Measurements from ENCODE around the gene CHMP6. TPM values are rescaled to one million over a fixed set of nuclear protein-coding genes. Genes with fewer than 3 reads are reported as not detected.

Gene CHMP6
- total RNA-seq, 1 experiment from 2014 or later = 22.0 TPM

GRCh38 chr17:81039854-81040758 is 48.5 kb downstream of the CHMP6 start:
- Histone ChIP-seq H3K27me3 (ENCODE audit: insufficient read depth, low read length) (no peaks in the 10 kb centered on the region), H3K9me3 (ENCODE audit: control insufficient read depth in 1 of 2, insufficient read depth in 1 of 2, low read depth in 1 of 2, low read length in 2 of 2) (no peaks in the 10 kb centered on the region), H3K79me2 (ENCODE audit: insufficient read depth, low read length) (peaks cover 98% of the 10 kb centered on the region), H3K9me2 (ENCODE audit: insufficient read depth) (no peaks in the 10 kb centered on the region), H3K9ac (ENCODE audit: low read length) (peak overlapping the region; percentile 64), H3K4me2 (ENCODE audit: low read length) (peak overlapping the region; percentile 72), H4K20me1 (ENCODE audit: insufficient read depth) (peaks cover 13% of the 10 kb centered on the region; the same call in 1 of the 2 replicates), H2AFZ (ENCODE audit: low read depth, low read length, poor library complexity, severe bottlenecking) (no peak overlapping the region), H3K4me3 (replicated peaks in 1 of 2; ENCODE audit: low read depth in 1 of 2, low read length in 2 of 2) (peak overlapping the region; percentile 23 to 50), H3K36me3 (ENCODE audit: control insufficient read depth in 1 of 2, insufficient read depth in 2 of 2, low read length in 2 of 2) (peaks cover 3 to 36% of the 10 kb centered on the region in 2 experiments; a peak in 1 of 4 replicates), H3K4me1 (ENCODE audit: control insufficient read depth in 1 of 2, insufficient read depth in 2 of 2, low read length in 2 of 2) (peaks cover 94 to 95% of the 10 kb centered on the region in 2 experiments), H3K27ac (ENCODE audit: low read depth, low read length) (peak overlapping the region; percentile 94)
- ATAC-seq = peak; percentile 49
- BruUV-seq (replicated peaks) = no TSS peak
- TF ChIP-seq RAD21 (IDR thresholded peaks at IDR 0.05; ENCODE audit: low read depth) (no peak), ATF3 (IDR thresholded peaks at IDR 0.05) (no peak), EZH2 (IDR thresholded peaks at IDR 0.05) (no peak), ZBTB33 (IDR thresholded peaks at IDR 0.05; ENCODE audit: extremely low read depth, insufficient replicate concordance, low read length) (no peak), CBX3 (IDR thresholded peaks at IDR 0.05; ENCODE audit: low read depth) (no peak), MAX (IDR thresholded peaks at IDR 0.05) (no peak)
- ChIA-PET RAD21 (ENCODE audit: low non-redundant PET in 1 of 2, low total read pairs in 2 of 2, uncharacterized antibody in 2 of 2, unreplicated experiment in 2 of 2) (interaction anchor here in 1 of 2 experiments (0.6 kb wide), 1 partner anchor 51 kb away, joined by 5 read pairs; no protein-coding TSS in a partner anchor), POLR2A (interaction anchor here (2.0 kb wide), 1 partner anchor 10 kb away, joined by 6 read pairs; no protein-coding TSS in a partner anchor), CTCF (interaction anchor here (0.7 to 1.7 kb wide), 4 partner anchors 9 to 58 kb away, joined by 3 to 6 read pairs (median 4); no protein-coding TSS in a partner anchor)
- no peak for DNase-seq (ENCODE audit: low read depth, low spot score)
- intact Hi-C loops (cut with micrococcal nuclease) = no loop called here
